ENCODE measurements around the gene LIN28A. TPM values are rescaled to one million over a fixed set of nuclear protein-coding genes. Genes with fewer than 3 reads are reported as not detected.

The LIN28A gene
- total RNA-seq, 1 experiment from 2014 or later = 1,289 TPM

- no peak overlapping the region for H3T11ph ChIP-seq (ENCODE audit: low read length)
- no peaks in the 10 kb centered on the region for H3K27me3 ChIP-seq (ENCODE audit: insufficient read depth, low read length)
- peak; percentile 88 for TF ChIP-seq CTCF (conservative IDR thresholded peaks at IDR 0.05)
- H3K27ac ChIP-seq (ENCODE audit: insufficient read length, low read depth, low read length) = no peak overlapping the region
- no peak overlapping the region for H3K14ac ChIP-seq (ENCODE audit: insufficient read depth, low read length)
- no peaks in the 10 kb centered on the region for H4K20me1 ChIP-seq (ENCODE audit: control insufficient read depth, insufficient read depth, insufficient read length)
- no peak overlapping the region for H2BK20ac ChIP-seq (ENCODE audit: low read depth, low read length, poor library complexity, severe bottlenecking)
- H3K9me3 ChIP-seq (ENCODE audit: control insufficient read depth, low read depth, low read length) = no peaks in the 10 kb centered on the region
- no peaks in the 10 kb centered on the region for H3K79me2 ChIP-seq (ENCODE audit: insufficient read depth, low read length)
- H3K18ac ChIP-seq (ENCODE audit: insufficient read length, low read depth, low read length) = no peak overlapping the region
- no peaks in the 10 kb centered on the region for H3K23me2 ChIP-seq (ENCODE audit: insufficient read length, low read depth, low read length, poor library complexity, severe bottlenecking)
- H3K27ac Mint-ChIP-seq = no peak overlapping the region
- H3K4me3 Mint-ChIP-seq = no peak overlapping the region
- H4K8ac ChIP-seq (replicated peaks; ENCODE audit: insufficient read length, low read depth, low read length) = no peak overlapping the region
- H2BK5ac ChIP-seq (ENCODE audit: insufficient read length, low read length) = no peak overlapping the region
- H3K36me3 Mint-ChIP-seq (ENCODE audit: insufficient read depth in 1 of 3, low read depth in 3 of 3) = no peaks in the 10 kb centered on the region
- no peak overlapping the region for H2AFZ ChIP-seq (ENCODE audit: low read length)
- H3K4ac ChIP-seq (ENCODE audit: low read depth, low read length) = no peak overlapping the region
- H2BK12ac ChIP-seq (ENCODE audit: insufficient read length, low read depth, low read length) = no peak overlapping the region
- H2BK15ac ChIP-seq (ENCODE audit: low read depth, low read length) = no peak overlapping the region
- no peak overlapping the region for H2AK5ac ChIP-seq (ENCODE audit: insufficient read length, low read length)
- no CpG with 5 or more reads among the region's 3 CpGs for WGBS (ENCODE audit: extremely low coverage, insufficient read length, low lambda C conversion rate)
- no peak overlapping the region for H3K23ac ChIP-seq (ENCODE audit: insufficient read length, low read depth, low read length)
- DNase-seq = peak; percentile 60
- no peak overlapping the region for H3K56ac ChIP-seq (ENCODE audit: insufficient read length, low read depth, low read length)
- H3K27me3 Mint-ChIP-seq (ENCODE audit: low read depth) = peaks cover 2% of the 10 kb centered on the region; the same call in 1 of the 2 replicates
- H3K79me1 ChIP-seq (ENCODE audit: insufficient read depth, low read depth, low read length, poor library complexity, severe bottlenecking) = no peaks in the 10 kb centered on the region
- H3K4me1 Mint-ChIP-seq = peaks cover 18 to 30% of the 10 kb centered on the region in 2 experiments
- no peaks in the 10 kb centered on the region for H3K9me3 Mint-ChIP-seq
- peaks cover 2% of the 10 kb centered on the region; the same call in 1 of the 2 replicates for H3K4me1 ChIP-seq (ENCODE audit: insufficient read depth, low read length)
- no peak overlapping the region for H4K5ac ChIP-seq (ENCODE audit: insufficient read length, low read depth, low read length)
- H2BK120ac ChIP-seq (ENCODE audit: low read depth, low read length, poor library complexity, severe bottlenecking) = no peak overlapping the region
- H3K9ac ChIP-seq (ENCODE audit: extremely low read depth, insufficient read length, low read length) = no peak overlapping the region
- peak overlapping the region; percentile 1 for H3K4me2 ChIP-seq (ENCODE audit: insufficient read depth, insufficient read length, low read length)
- H4K91ac ChIP-seq (ENCODE audit: insufficient read length, low read depth, low read length) = no peak overlapping the region
Observed at GRCh38 chr1:26391450-26391849, 19.2 kb upstream of the LIN28A start.
